Muscle of leg (tissue), 11 donors: ENCODE results near the gene FOXB1. TPM values are rescaled to one million over a fixed set of nuclear protein-coding genes. Genes with fewer than 3 reads are reported as not detected.

Experiments
- DNase-seq: peaks from one replicate; pipeline ENCODE4 v3.0.0; 2013
- H3K27ac ChIP-seq: one replicate; pipeline ENCODE4 v1.5.1; 2013; ENCODE audit warnings: mild to moderate bottlenecking, low read length, control low read depth
- H3K27me3 ChIP-seq: one replicate; pipeline ENCODE4 v1.6.1; 2013; ENCODE audit warnings: low read length; ENCODE audit not compliant: control insufficient read depth, insufficient read depth
- H3K36me3 ChIP-seq: one replicate; pipeline ENCODE4 v1.6.1; 2013; ENCODE audit warnings: low read length; ENCODE audit not compliant: control insufficient read depth, insufficient read depth
- H3K4me1 ChIP-seq: one replicate; pipeline ENCODE4 v1.6.1; 2013; ENCODE audit warnings: low read length; ENCODE audit not compliant: control insufficient read depth, insufficient read depth
- H3K4me3 ChIP-seq: one replicate; pipeline ENCODE4 v1.5.1; 2013; ENCODE audit warnings: low read length, control low read depth
- H3K9me3 ChIP-seq: replicated peaks from 2 replicates; pipeline ENCODE4 v1.6.1; 2013; ENCODE audit warnings: low read depth, low read length; ENCODE audit not compliant: control insufficient read depth
- WGBS: methylation state at CpG from one replicate; pipeline ENCODE4 v1.1.5; 2013; ENCODE audit warnings: missing lambda C conversion rate; ENCODE audit not compliant: insufficient coverage; 5-methylcytosine and 5-hydroxymethylcytosine counted together
- polyA plus RNA-seq, 8 donors: library from polyadenylated mRNA; unstranded; fragments of 120-200 nt; gene quantifications; one replicate each; pipeline versions ENCODE4 v1.2.1 to v1.2.3, GENCODE V29; 2013; ENCODE audit warnings: inconsistent platforms in 1 of 8, low replicate concordance in 1 of 8; ENCODE audit not compliant: insufficient read length in 8 of 8, insufficient read depth in 1 of 8
- total RNA-seq: library from RNA; stranded (reverse); fragments of 120-200 nt; gene quantifications from one replicate; pipeline ENCODE4 v1.2.4, GENCODE V29; 2013

The FOXB1 gene
- total and polyA plus RNA-seq, 9 donors: not detected

DNA sequence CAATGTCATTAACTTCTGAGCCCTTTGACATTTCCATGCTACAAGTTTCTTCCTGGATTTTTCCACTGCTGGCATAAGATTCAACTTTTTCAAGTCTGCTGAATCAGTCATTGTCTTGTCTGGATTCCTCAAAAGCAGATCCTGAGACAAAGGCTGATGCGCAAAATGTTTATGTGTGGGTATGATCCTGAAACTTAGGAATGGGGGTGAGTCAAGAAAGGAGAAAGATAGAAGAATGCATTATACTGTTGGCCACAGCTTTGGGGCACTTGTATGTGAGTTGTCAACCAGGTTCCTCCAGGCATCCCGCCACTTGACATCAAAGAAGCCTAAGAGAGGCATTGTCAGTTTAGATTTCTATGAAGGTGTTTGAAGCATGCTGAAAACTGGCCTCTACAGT is 50.4 kb downstream of the FOXB1 start:
- no peaks in the 10 kb centered on the region for H3K4me1 ChIP-seq
- no peaks in the 10 kb centered on the region for H3K36me3 ChIP-seq
- no peak overlapping the region for H3K27ac ChIP-seq
- peaks cover 3% of the 10 kb centered on the region for H3K9me3 ChIP-seq
- no peaks in the 10 kb centered on the region for H3K27me3 ChIP-seq
- DNase-seq: no peak
- H3K4me3 ChIP-seq: no peak overlapping the region
- WGBS: 90% methylated on average over 2 of the region's 2 CpGs
